Neural progenitor cell (in vitro differentiated cells): ENCODE data around the gene CASP10.

Experiments
- EZH2 ChIP-seq: fragments of 200-600 bp; sonication (generic); IDR thresholded peaks from 2 replicates; pipeline ENCODE4 v1.6.1; 2017; ENCODE audit warnings: antibody characterized with exemption, mild to moderate bottlenecking, moderate library complexity
- EZH2phosphoT487 ChIP-seq: fragments of 200-600 bp; sonication (generic); IDR thresholded peaks from 2 replicates; pipeline ENCODE4 v1.6.1; 2017; ENCODE audit warnings: antibody characterized with exemption
- TF ChIP-seq, protein P1 (sequence below): fragments of 200-600 bp; sonication (generic); IDR thresholded peaks from 2 replicates; pipeline ENCODE4 v1.5.1; 2017; ENCODE audit warnings: antibody characterized with exemption, mild to moderate bottlenecking

DNA sequence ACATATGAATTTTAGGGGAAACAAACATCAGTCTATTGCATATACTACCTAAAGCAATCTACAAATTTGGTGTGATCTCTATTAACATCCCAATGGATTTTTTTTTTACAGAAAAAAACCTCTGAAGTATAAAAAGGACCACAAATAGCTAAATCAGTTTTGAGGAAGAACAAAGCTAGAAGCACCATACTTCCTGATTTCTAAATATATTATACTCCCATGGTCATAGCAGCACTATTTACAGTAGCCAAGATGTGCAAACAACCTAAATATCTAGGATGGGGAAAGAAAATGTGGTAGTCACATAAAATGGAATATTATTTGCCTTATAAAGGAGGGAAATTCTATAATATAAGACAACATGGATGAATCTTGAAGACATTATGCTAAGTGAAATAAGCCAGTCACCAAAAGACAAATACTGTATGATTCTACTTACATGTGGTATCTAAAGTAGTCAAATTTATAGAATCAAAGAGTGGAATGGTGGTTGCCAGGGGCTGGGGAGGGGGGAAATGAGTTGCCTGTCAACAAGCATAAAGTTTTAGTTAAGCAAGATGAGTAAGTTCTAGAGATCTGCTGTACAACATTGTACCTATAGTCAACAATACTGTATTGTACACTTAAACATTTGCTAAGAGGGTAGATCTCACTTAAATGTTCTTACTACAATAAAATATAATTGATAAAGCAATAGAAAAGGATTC is 59.8 kb downstream of the CASP10 start:
- TF ChIP-seq, protein P1, sequence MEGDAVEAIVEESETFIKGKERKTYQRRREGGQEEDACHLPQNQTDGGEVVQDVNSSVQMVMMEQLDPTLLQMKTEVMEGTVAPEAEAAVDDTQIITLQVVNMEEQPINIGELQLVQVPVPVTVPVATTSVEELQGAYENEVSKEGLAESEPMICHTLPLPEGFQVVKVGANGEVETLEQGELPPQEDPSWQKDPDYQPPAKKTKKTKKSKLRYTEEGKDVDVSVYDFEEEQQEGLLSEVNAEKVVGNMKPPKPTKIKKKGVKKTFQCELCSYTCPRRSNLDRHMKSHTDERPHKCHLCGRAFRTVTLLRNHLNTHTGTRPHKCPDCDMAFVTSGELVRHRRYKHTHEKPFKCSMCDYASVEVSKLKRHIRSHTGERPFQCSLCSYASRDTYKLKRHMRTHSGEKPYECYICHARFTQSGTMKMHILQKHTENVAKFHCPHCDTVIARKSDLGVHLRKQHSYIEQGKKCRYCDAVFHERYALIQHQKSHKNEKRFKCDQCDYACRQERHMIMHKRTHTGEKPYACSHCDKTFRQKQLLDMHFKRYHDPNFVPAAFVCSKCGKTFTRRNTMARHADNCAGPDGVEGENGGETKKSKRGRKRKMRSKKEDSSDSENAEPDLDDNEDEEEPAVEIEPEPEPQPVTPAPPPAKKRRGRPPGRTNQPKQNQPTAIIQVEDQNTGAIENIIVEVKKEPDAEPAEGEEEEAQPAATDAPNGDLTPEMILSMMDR, result no peak
- TF ChIP-seq EZH2, result no peak
- no peak for TF ChIP-seq EZH2phosphoT487
